Measurements from ENCODE around the gene ACAP1. TPM values are rescaled to one million over a fixed set of nuclear protein-coding genes. Genes with fewer than 3 reads are reported as not detected.

ACAP1 gene
- polyA plus RNA-seq, 1 donor (not counting 4 experiments of a cell fraction or from before 2014, with no cell fraction given): 1.7 TPM

DNA sequence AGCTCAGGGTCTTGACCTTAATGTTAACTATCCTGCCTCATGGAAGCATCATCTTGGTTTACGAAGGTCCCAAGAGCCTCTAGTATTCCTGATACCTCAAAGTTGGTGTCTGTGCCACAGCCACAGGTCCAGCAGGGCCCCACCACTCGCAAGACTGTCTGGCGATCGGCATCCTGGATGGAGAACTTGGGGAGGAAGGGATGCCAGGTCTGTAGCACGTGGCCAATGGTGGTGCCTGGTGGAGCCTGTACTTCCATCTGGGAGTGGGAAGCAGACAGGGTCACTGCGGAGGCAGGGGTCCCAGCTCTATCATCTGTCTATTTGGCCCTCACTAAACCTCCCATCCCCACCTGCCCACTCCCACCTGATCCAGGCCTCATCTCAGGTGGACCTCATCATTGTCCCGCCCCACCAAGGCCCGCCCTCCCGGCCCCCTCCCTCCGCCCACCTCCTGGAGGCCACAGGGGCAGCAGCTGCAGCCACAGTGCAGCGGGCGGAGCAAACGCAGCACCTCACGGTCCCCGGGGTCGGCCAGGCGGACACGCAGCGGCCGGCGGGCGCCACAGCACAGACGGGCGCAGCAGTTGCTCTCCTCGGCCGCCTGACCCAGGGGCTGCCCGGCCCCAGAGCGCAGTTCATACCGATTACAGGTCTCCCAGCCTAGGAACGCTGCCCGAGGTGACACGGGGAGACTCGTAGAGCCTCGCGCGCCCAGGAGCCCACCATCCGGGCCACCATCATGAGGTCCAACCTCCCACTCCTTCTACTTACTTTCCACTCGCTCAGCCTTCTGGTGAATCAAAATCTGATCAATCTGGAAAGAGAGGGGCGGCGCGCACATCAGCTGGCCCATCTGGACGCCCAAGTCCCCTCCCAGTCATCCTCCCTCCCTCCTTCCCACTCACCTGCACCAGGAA is 56.6 kb downstream of the ACAP1 start:
- Histone ChIP-seq H2AFZ (ENCODE audit: control insufficient read depth, low read length) (no peak overlapping the region), H3K79me2 (ENCODE audit: control insufficient read depth, insufficient read depth, low read length) (peaks cover 27% of the 10 kb centered on the region), H4K20me1 (ENCODE audit: control insufficient read depth, extremely low read depth, insufficient read depth, low read length) (peaks cover 1% of the 10 kb centered on the region), H3K4me1 (ENCODE audit: control insufficient read depth, extremely low read depth, insufficient read depth, low read length) (peaks cover 11% of the 10 kb centered on the region), H3K4me2 (ENCODE audit: control insufficient read depth, extremely low read depth, insufficient read depth, low read depth, low read length) (peak overlapping the region; percentile 77), H3K36me3 (ENCODE audit: control insufficient read depth in 2 of 2, extremely low read depth in 1 of 2, insufficient read depth in 2 of 2, low read length in 2 of 2) (peaks cover 31 to 43% of the 10 kb centered on the region in 2 experiments), H3K4me3 (ENCODE audit: control insufficient read depth in 2 of 3, extremely low read depth in 1 of 3, insufficient read depth in 2 of 3, low read depth in 1 of 3, low read length in 3 of 3) (peak overlapping the region; percentile 83 to 90 (median 89)), H3K9me1 (ENCODE audit: control insufficient read depth, extremely low read depth, insufficient read depth, low read length) (no peaks in the 10 kb centered on the region), H3K27ac (ENCODE audit: control insufficient read depth, insufficient read depth, low read length) (no peak overlapping the region), H3K27me3 (ENCODE audit: control insufficient read depth, extremely low read depth, insufficient read depth, low read length) (no peaks in the 10 kb centered on the region), H3K9ac (ENCODE audit: control insufficient read depth, extremely low read depth, insufficient read depth, low read length) (peak overlapping the region; percentile 80), H3K9me3 (ENCODE audit: control insufficient read depth, low read depth, low read length) (no peaks in the 10 kb centered on the region)
- no peak for TF ChIP-seq EZH2 (IDR thresholded peaks at IDR 0.05; ENCODE audit: low read length)
- TF ChIP-seq, protein P1, sequence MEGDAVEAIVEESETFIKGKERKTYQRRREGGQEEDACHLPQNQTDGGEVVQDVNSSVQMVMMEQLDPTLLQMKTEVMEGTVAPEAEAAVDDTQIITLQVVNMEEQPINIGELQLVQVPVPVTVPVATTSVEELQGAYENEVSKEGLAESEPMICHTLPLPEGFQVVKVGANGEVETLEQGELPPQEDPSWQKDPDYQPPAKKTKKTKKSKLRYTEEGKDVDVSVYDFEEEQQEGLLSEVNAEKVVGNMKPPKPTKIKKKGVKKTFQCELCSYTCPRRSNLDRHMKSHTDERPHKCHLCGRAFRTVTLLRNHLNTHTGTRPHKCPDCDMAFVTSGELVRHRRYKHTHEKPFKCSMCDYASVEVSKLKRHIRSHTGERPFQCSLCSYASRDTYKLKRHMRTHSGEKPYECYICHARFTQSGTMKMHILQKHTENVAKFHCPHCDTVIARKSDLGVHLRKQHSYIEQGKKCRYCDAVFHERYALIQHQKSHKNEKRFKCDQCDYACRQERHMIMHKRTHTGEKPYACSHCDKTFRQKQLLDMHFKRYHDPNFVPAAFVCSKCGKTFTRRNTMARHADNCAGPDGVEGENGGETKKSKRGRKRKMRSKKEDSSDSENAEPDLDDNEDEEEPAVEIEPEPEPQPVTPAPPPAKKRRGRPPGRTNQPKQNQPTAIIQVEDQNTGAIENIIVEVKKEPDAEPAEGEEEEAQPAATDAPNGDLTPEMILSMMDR (optimal IDR thresholded peaks at IDR 0.05 in 1 of 3, IDR thresholded peaks at IDR 0.05 in 1 of 3, conservative IDR thresholded peaks at IDR 0.05 in 1 of 3; ENCODE audit: extremely low read depth in 1 of 3, insufficient read depth in 2 of 3, low read length in 3 of 3): no peak
- dilution Hi-C loops (cut with MboI; ENCODE audit: extremely low pct_ligation_motif_present, low sequenced_read_pairs): no loop called here
- DNase-seq (ENCODE audit: low read depth, low spot score): no peak
- no peak for FAIRE-seq

DNA sequence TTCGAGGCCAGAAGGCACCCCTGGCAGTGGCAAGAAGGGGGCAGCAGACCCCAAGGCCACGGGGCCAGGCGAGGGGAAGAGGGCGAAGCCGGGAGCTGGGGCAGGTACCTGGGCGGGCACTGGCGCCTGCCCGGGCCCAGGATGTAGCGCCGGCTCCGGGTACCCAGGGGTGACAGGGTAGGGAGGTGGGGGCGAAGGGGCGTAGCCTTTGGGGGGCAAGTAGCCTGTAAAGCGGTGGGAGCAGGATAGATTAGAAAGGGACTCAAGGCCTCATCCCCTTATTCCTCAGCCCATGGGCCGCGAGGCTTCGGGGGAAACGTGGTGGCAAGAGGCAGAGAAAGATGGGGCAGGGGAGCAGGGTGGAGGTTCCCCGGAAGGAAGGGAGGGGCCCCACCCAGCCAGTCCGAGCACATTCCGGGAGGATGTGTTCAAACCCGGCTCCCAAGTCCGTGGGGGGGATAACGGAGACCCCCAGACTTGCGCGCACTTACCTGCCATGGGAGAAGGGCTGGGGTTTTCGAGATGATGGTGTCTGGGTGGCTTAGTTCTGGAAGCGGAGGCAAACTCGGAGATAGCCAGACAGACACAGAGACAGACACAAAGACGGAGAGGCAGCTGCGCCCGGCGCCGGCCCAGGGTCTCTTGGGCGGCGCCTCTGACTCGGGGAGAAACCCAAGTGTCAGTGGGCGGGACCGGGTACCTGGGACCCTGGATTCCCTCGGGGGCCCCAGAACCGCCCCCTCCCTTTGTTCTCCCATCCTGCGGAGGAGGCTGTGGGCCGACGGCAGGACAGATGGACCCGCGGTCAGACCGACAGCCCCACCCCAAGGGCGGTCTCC is 57.5 kb downstream of the ACAP1 start:
- peak overlapping the region; percentile 77 for H3K4me2 ChIP-seq (ENCODE audit: control insufficient read depth, extremely low read depth, insufficient read depth, low read depth, low read length)
- no peaks in the 10 kb centered on the region for H4K20me1 ChIP-seq (ENCODE audit: control insufficient read depth, extremely low read depth, insufficient read depth, low read length)
- peaks cover 11% of the 10 kb centered on the region for H3K4me1 ChIP-seq (ENCODE audit: control insufficient read depth, extremely low read depth, insufficient read depth, low read length)
- peak overlapping the region; percentile 83 to 90 (median 89) for H3K4me3 ChIP-seq (ENCODE audit: control insufficient read depth in 2 of 3, extremely low read depth in 1 of 3, insufficient read depth in 2 of 3, low read depth in 1 of 3, low read length in 3 of 3)
- FAIRE-seq: no peak
- H3K36me3 ChIP-seq (ENCODE audit: control insufficient read depth in 2 of 2, extremely low read depth in 1 of 2, insufficient read depth in 2 of 2, low read length in 2 of 2): peaks cover 22 to 39% of the 10 kb centered on the region in 2 experiments
- peak overlapping the region; percentile 69 for H3K27ac ChIP-seq (ENCODE audit: control insufficient read depth, insufficient read depth, low read length)
- peaks cover 27% of the 10 kb centered on the region for H3K79me2 ChIP-seq (ENCODE audit: control insufficient read depth, insufficient read depth, low read length)
- H3K27me3 ChIP-seq (ENCODE audit: control insufficient read depth, extremely low read depth, insufficient read depth, low read length): no peaks in the 10 kb centered on the region
- no peaks in the 10 kb centered on the region for H3K9me1 ChIP-seq (ENCODE audit: control insufficient read depth, extremely low read depth, insufficient read depth, low read length)
- H2AFZ ChIP-seq (ENCODE audit: control insufficient read depth, low read length): peak overlapping the region; percentile 66
- TF ChIP-seq, protein P1 (optimal IDR thresholded peaks at IDR 0.05 in 1 of 3, IDR thresholded peaks at IDR 0.05 in 1 of 3, conservative IDR thresholded peaks at IDR 0.05 in 1 of 3; ENCODE audit: extremely low read depth in 1 of 3, insufficient read depth in 2 of 3, low read length in 3 of 3): peak in 2 of 3 experiments; percentile 6 to 17
- no peak for TF ChIP-seq EZH2 (IDR thresholded peaks at IDR 0.05; ENCODE audit: low read length)
- dilution Hi-C loops (cut with MboI; ENCODE audit: extremely low pct_ligation_motif_present, low sequenced_read_pairs): no loop called here
- no peak for DNase-seq (ENCODE audit: low read depth, low spot score)
- no peaks in the 10 kb centered on the region for H3K9me3 ChIP-seq (ENCODE audit: control insufficient read depth, low read depth, low read length)
- H3K9ac ChIP-seq (ENCODE audit: control insufficient read depth, extremely low read depth, insufficient read depth, low read length): peak overlapping the region; percentile 80
